ENCODE data around the gene SQSTM1. TPM values are rescaled to one million over a fixed set of nuclear protein-coding genes. Genes with fewer than 3 reads are reported as not detected.

Gene SQSTM1
- total and polyA plus RNA-seq, 12 donors = 131 to 466 (median 387) TPM

DNA sequence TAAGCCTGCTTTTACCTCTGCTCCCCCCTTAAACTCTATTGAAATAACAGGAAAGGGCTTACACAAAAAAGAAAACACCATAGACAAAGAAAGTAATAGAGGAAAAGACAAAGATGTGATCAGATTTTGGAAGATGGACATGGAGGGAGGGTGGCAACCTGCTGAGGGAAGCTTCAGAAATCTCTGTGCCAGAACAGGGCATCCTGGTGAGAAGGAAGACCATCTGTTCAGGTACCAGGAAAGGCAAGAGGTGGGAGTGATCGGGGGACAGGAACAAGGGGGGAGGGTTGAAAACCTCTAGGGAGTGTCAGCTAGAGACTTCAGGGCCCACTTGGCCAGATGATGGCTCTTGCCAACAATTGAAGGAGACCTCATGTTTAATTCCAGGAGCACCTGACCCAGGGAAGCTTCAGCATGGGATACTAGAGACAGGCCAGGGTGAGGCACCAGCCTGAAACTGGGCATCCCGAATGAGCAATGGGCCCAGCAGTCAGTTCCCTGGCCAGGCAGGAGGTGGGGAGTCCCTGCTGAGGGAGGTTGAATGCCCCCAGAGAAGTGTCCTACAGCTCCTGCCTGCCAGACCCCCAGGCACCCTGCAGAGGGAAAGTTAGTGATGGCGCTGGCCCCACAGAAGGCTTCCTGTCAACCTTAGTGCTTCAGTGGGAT, 8.2 kb downstream of the SQSTM1 start:
- H3K9me3 ChIP-seq = no peaks in the 10 kb centered on the region
- TF ChIP-seq, protein P1, sequence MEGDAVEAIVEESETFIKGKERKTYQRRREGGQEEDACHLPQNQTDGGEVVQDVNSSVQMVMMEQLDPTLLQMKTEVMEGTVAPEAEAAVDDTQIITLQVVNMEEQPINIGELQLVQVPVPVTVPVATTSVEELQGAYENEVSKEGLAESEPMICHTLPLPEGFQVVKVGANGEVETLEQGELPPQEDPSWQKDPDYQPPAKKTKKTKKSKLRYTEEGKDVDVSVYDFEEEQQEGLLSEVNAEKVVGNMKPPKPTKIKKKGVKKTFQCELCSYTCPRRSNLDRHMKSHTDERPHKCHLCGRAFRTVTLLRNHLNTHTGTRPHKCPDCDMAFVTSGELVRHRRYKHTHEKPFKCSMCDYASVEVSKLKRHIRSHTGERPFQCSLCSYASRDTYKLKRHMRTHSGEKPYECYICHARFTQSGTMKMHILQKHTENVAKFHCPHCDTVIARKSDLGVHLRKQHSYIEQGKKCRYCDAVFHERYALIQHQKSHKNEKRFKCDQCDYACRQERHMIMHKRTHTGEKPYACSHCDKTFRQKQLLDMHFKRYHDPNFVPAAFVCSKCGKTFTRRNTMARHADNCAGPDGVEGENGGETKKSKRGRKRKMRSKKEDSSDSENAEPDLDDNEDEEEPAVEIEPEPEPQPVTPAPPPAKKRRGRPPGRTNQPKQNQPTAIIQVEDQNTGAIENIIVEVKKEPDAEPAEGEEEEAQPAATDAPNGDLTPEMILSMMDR (IDR thresholded peaks at IDR 0.05) = no peak
- H3K27me3 ChIP-seq = no peaks in the 10 kb centered on the region
- H3K36me3 ChIP-seq = peaks cover 16 to 100% (median 93%) of the 10 kb centered on the region in 9 donors
- peaks cover 0 to 75% (median 27%) of the 10 kb centered on the region in 9 donors for H3K4me1 ChIP-seq
- intact Hi-C loops (cut with DNase I) = loop anchor here in 1 of 10 donors (10.0 kb wide), 1 partner anchor 76 kb away; the partner anchor contains the start of gene TBC1D9B
- DNase-seq (no peak), ATAC-seq (no peak)
- H3K27ac ChIP-seq = peak overlapping the region in 4 of 10 donors; percentile 14 to 55 (median 36)
- no peak overlapping the region for H3K4me3 ChIP-seq
- WGBS, 2 donors = 84 to 96% methylated on average over 3 of the region's 3 CpGs

DNA sequence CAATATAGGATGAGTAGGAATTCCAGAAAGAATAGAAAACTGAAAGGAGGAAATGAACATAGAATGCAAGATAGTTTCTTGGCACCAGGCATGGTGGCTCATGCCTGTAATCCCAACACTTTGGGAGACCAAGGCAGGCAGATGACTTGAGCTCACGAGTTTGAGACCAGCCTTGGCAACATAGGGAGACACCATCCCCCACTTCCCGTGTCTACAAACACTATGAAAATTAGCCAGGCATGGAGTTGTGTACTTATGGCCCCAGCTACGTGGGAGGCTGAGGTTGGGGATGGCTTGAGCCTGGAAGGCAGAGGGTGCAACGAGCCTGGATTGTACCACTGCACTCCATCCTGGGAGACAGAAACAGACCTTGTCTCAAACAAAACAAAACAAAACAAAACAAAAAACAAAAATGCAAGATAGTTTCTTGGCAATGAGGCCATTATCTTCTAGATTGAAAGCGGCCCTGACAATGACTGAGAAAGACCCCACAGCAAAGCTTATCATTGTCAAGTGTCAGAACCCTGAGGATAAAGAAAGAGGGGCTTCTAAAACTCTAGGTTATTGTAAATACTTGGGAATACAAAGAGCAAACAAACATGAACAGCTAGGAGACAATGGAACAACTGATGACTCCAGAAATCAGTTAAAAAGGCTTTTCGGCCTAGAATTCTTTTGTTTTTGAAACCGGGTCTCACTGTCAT, 9.2 kb downstream of the SQSTM1 start:
- Histone ChIP-seq H3K36me3 (peaks cover 16 to 97% (median 83%) of the 10 kb centered on the region in 9 donors), H3K27ac (peak overlapping the region in 3 of 10 donors; percentile 15 to 30 (median 21)), H3K4me3 (no peak overlapping the region), H3K4me1 (peaks cover 0 to 65% (median 19%) of the 10 kb centered on the region in 9 donors), H3K27me3 (no peaks in the 10 kb centered on the region), H3K9me3 (no peaks in the 10 kb centered on the region)
- ATAC-seq = no peak
- TF ChIP-seq, protein P1 (IDR thresholded peaks at IDR 0.05) = no peak
- intact Hi-C loops (cut with DNase I) = loop anchor here in 1 of 10 donors (10.0 kb wide), 1 partner anchor 75 kb away; the partner anchor contains the start of gene TBC1D9B
- DNase-seq = no peak
- 82 to 84% methylated on average over 7 of the region's 7 CpGs for whole genome bisulfite sequencing, 2 donors

- H3K9me3 ChIP-seq = no peaks in the 10 kb centered on the region
Observed at GRCh38 chr5:179830818-179831468, 10.2 kb downstream of the SQSTM1 start.

More at GRCh38 chr5:179830818-179831468, 10.2 kb downstream of the SQSTM1 start:
- ATAC-seq (no peak), DNase-seq (no peak)
- peaks cover 0 to 55% (median 16%) of the 10 kb centered on the region in 9 donors for H3K4me1 ChIP-seq
- intact Hi-C loops (cut with DNase I) = no loop called here
- H3K36me3 ChIP-seq = peaks cover 12 to 97% (median 76%) of the 10 kb centered on the region in 9 donors
- no peaks in the 10 kb centered on the region for H3K27me3 ChIP-seq
- H3K4me3 ChIP-seq = no peak overlapping the region
- TF ChIP-seq, protein P1 (IDR thresholded peaks at IDR 0.05) = no peak
- 95 to 97% methylated on average over 7 of the region's 7 CpGs for WGBS, 2 donors
- no peak overlapping the region for H3K27ac ChIP-seq
